Activated CD8-positive, alpha-beta memory T cell treated with anti-CD3 and anti-CD28 coated beads for 4 hours (primary cell): Measurements from ENCODE around the gene FARP1.
A peak's percentile ranks its signal among the peaks of the same experiment; 100 is the strongest.

ENCODE experiments used
- DNase-seq, 2 donors: peaks; one replicate each; pipeline ENCODE4 v3.0.0-alpha.2; 2020; ENCODE audit warnings: low read depth in 2 of 2

Gene FARP1

GRCh38 chr13:98445340-98446233 is 302.7 kb downstream of the FARP1 start:
- peak; percentile 53 to 54 for DNase-seq

GRCh38 chr13:98446234-98446621 is 303.3 kb downstream of the FARP1 start:
- no peak for DNase-seq

GRCh38 chr13:98447130-98447529 is 304.2 kb downstream of the FARP1 start:
- no peak for DNase-seq

GRCh38 chr13:98447881-98448641 is 305.2 kb downstream of the FARP1 start:
- DNase-seq, result no peak

GRCh38 chr13:98448642-98448928 is 305.7 kb downstream of the FARP1 start:
- no peak for DNase-seq

- no peak for DNase-seq
Measured at GRCh38 chr13:98449273-98449672, 306.4 kb downstream of the FARP1 start.

- DNase-seq, result no peak
Measured at GRCh38 chr13:98450026-98450425, 307.1 kb downstream of the FARP1 start.

GRCh38 chr13:98450539-98451111 is 307.7 kb downstream of the FARP1 start:
- DNase-seq, result no peak

GRCh38 chr13:98451676-98452470 is 309.0 kb downstream of the FARP1 start:
- no peak for DNase-seq

- no peak for DNase-seq
Measured at GRCh38 chr13:98452851-98453843, 310.3 kb downstream of the FARP1 start.

GRCh38 chr13:98454389-98454881 is 311.5 kb downstream of the FARP1 start:
- no peak for DNase-seq

GRCh38 chr13:98456413-98456845 is 313.5 kb downstream of the FARP1 start:
- DNase-seq, result no peak

GRCh38 chr13:98457053-98457452 is 314.2 kb downstream of the FARP1 start:
- DNase-seq, result no peak

GRCh38 chr13:98458431-98458830 is 315.5 kb downstream of the FARP1 start:
- no peak for DNase-seq

GRCh38 chr13:98459171-98459681 is 316.3 kb downstream of the FARP1 start:
- DNase-seq, result no peak

- no peak for DNase-seq
Measured at GRCh38 chr13:98459721-98460370, 317.0 kb downstream of the FARP1 start.

- DNase-seq, result no peak
Measured at GRCh38 chr13:98460516-98460915, 317.6 kb downstream of the FARP1 start.

GRCh38 chr13:98461486-98462240 is 318.8 kb downstream of the FARP1 start:
- no peak for DNase-seq
